ENCODE measurements around the gene ARNT2.

GRCh38 chr15:80405554-80405850 is 1.3 kb downstream of the ARNT2 start:
- TF ChIP-seq CTCF (conservative IDR thresholded peaks at IDR 0.05; ENCODE audit: low read depth in 2 of 2) (no peak), EZH2 (IDR thresholded peaks at IDR 0.05; ENCODE audit: low read depth, unreplicated experiment) (no peak), POLR2AphosphoS5 (IDR thresholded peaks at IDR 0.05; ENCODE audit: low read depth) (no peak), EZH2phosphoT487 (IDR thresholded peaks at IDR 0.05; ENCODE audit: unreplicated experiment) (no peak), REST (IDR thresholded peaks at IDR 0.05; ENCODE audit: unreplicated experiment) (no peak), CREB1 (CRISPR knock-in tag; IDR thresholded peaks at IDR 0.05; ENCODE audit: low read depth) (no peak), JUNB (IDR thresholded peaks at IDR 0.05; ENCODE audit: unreplicated experiment) (no peak), ZNF331 (CRISPR knock-in tag; IDR thresholded peaks at IDR 0.05; ENCODE audit: low read depth) (no peak), ZNF462 (CRISPR knock-in tag; IDR thresholded peaks at IDR 0.05) (no peak)
